Measurements from ENCODE around the gene CGNL1.

CGNL1 gene

DNA sequence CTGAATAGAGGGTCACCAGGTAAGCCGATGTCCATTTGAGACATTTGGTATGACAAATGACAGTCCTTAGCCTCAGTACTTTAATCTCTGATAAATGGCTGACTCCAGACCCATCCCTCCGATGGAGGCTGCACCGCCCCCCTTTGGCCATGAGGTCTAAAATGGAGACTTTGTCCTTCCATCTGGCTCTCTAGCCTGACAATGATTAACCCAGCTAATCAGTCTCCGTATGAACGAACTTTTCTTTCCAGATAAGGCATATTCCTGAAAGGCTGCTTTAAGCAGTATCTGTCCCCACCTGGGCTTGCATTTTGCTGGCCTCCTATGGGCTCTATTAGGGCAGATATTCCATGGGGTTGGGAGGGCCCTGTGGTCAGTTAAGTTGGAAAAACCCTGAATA lies 204.6 kb downstream of the CGNL1 start:
- TF ChIP-seq, protein P1, sequence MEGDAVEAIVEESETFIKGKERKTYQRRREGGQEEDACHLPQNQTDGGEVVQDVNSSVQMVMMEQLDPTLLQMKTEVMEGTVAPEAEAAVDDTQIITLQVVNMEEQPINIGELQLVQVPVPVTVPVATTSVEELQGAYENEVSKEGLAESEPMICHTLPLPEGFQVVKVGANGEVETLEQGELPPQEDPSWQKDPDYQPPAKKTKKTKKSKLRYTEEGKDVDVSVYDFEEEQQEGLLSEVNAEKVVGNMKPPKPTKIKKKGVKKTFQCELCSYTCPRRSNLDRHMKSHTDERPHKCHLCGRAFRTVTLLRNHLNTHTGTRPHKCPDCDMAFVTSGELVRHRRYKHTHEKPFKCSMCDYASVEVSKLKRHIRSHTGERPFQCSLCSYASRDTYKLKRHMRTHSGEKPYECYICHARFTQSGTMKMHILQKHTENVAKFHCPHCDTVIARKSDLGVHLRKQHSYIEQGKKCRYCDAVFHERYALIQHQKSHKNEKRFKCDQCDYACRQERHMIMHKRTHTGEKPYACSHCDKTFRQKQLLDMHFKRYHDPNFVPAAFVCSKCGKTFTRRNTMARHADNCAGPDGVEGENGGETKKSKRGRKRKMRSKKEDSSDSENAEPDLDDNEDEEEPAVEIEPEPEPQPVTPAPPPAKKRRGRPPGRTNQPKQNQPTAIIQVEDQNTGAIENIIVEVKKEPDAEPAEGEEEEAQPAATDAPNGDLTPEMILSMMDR (IDR thresholded peaks at IDR 0.05; ENCODE audit: borderline replicate concordance, insufficient read depth, low read depth, low read length), result no peak
- no peak overlapping the region for H3K4me3 ChIP-seq (ENCODE audit: low read depth, low read length)

DNA sequence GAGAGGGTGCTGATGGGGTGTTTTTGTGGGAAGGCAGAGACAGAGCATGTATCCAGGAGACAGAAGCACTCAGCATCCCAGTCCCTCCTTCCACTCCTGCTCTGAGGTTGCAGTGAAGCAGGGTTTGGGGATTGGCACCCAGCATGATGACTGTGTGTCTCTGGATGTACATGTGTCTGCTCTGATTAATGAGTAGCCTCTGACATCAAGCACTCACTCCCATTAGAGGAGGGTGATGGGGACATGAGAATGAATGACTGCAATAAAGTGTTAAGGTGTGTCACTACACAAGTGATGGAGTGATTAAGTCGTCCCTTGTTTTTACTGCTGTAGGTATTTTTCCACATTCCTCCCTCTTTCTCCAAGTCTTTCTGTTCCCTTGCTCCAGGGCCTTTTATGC lies 205.8 kb downstream of the CGNL1 start:
- H3K4me3 ChIP-seq (ENCODE audit: low read depth, low read length), result no peak overlapping the region
- TF ChIP-seq, protein P1 (IDR thresholded peaks at IDR 0.05; ENCODE audit: borderline replicate concordance, insufficient read depth, low read depth, low read length), result no peak

DNA sequence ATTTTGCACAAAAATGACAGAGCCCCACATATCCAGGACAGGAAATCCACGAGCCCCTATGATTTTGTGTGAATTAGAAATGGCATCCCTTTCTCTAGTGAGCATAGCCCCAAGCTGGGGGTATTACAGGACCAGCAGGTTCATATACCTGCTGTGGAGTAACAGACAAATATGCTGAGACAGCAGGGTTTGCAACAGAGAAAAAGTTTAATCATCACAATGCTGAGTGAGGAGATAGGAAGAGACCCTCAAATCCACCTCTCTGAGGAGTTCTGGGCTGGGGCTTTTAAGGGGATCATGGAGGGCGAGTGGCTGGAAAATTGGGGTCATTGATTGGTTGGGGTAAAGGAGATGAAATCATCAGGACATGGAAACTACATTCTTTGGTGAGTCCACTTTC lies 207.0 kb downstream of the CGNL1 start:
- H3K4me3 ChIP-seq (ENCODE audit: low read depth, low read length), result no peak overlapping the region
- TF ChIP-seq, protein P1 (IDR thresholded peaks at IDR 0.05; ENCODE audit: borderline replicate concordance, insufficient read depth, low read depth, low read length), result no peak

DNA sequence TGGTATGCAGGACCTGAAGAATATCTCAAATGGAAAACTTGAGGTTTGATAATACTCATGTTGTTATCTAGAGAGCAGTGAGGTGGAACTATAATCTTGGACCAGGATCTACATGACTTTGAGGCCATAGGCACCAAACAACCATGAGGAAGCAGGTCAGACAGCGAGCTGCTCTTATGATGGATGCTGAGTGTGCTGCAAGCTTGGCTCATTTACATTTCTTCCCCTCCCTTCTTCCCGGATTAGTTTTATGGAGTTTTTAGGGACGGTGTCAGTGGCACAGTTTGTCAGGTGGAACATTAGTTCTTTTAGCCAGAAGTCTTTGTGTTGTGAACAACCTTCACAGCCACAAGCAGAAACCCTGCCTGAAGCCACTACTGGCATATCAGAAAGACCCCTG lies 207.4 kb downstream of the CGNL1 start:
- TF ChIP-seq, protein P1 (IDR thresholded peaks at IDR 0.05; ENCODE audit: borderline replicate concordance, insufficient read depth, low read depth, low read length), result no peak
- no peak overlapping the region for H3K4me3 ChIP-seq (ENCODE audit: low read depth, low read length)

DNA sequence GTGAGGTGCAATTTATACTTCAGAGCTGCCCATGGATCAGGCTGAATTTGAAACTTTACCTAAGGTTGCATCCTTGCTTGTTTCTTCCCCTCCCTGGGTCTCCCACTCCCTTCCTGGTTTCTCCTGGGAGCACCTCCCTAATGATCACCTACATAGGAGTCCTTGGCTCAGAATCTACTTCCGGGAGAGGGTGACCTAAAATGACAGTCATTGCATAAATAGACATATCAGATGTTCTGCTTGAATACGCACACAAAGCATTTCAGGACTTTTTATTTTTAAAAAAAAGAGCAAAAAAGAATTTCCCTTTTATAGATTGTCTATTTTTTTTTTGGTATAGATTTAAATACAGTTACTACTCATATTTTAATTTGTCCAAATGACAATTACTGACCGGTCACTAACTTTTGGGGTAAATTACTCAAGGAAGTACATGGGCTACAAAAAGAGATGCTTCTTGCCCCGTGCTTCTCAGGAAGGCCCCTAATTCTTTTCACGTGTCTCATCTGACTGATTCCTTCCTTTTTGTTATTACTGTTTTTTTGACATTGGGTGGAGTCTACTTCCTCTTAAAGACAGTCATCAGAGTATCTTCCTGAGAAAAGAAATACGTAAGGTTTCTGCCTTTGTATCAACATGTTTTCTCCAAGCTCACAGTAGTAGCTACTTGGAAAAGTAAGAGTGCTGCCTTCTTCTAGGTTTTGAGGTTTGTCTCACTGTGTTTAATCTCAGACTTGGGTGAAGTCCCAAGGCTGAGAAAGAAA lies 210.5 kb downstream of the CGNL1 start:
- TF ChIP-seq, protein P1 (IDR thresholded peaks at IDR 0.05; ENCODE audit: borderline replicate concordance, insufficient read depth, low read depth, low read length), result no peak
- no peak overlapping the region for H3K4me3 ChIP-seq (ENCODE audit: low read depth, low read length)

DNA sequence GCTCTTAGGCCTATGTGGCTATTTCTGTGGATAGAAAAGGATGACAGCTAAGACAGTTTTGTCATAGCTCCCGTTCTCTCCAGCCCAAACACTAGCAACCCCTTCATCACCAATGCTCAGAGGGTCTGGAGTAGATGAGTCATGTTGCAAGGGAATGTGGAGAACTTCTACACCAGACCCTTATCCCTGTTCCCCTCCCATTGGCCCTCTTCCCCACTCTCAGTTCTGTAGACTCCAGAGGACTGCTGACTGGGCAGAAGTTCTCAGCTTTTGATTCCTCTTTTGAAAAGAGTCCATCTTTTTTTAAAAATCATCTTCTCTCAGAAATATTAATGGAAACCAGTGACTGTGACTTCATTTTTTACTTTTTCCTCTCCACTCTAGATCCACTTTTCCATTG lies 213.0 kb downstream of the CGNL1 start:
- H3K4me3 ChIP-seq (ENCODE audit: low read depth, low read length), result no peak overlapping the region
- TF ChIP-seq, protein P1 (IDR thresholded peaks at IDR 0.05; ENCODE audit: borderline replicate concordance, insufficient read depth, low read depth, low read length), result no peak

DNA sequence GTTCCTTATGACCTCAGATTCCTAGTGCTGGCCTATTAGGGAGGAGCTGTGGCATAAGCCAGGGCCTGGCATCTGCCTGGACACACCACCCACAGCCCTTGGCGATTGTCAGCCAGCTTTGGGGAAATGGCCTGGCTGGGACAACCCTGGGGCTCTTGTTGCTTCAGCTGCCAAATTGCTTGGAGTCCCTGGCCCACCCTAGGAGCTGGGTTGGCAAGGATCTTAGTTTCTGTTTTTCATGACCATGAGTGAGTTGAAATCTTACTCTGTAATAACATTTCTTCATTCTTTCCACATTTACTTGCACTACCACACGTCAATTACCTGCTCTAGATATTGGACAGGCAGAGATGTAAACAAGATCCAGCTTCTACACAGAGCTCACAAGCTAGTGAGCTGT lies 213.4 kb downstream of the CGNL1 start:
- TF ChIP-seq, protein P1 (IDR thresholded peaks at IDR 0.05; ENCODE audit: borderline replicate concordance, insufficient read depth, low read depth, low read length), result no peak
- no peak overlapping the region for H3K4me3 ChIP-seq (ENCODE audit: low read depth, low read length)
